HG03432 (cell line): ENCODE measurements around the gene ACCS.

Experiments used
- ATAC-seq: cut with Tn5 transposase; IDR thresholded peaks from one replicate; pipeline ENCODE4 v1.9.1; 2021; ENCODE audit warnings: mild to moderate bottlenecking, moderate library complexity; ENCODE audit not compliant: unreplicated experiment

The ACCS gene

GRCh38 chr11:44133335-44133946, 67.4 kb downstream of the ACCS start:
- no peak for ATAC-seq
